AG04449 (cell line): ENCODE results near the gene OSBPL2.

Experiments
- CTCF ChIA-PET: fragments of 350-600 bp; formaldehyde crosslinking; extraction: SDS; loops from one replicate; lab custom pipeline; 2021; ENCODE audit warnings: antibody characterized with exemption; lab: Yijun Ruan, JAX
- POLR2A ChIA-PET: fragments of 400-600, 350-600 bp; formaldehyde crosslinking; extraction: SDS; loops from one replicate; lab custom pipeline; 2020; ENCODE audit warnings: antibody characterized with exemption, inconsistent platforms; lab: Yijun Ruan, JAX
- DNase-seq: peaks from one replicate; pipeline ENCODE4 v3.0.0-alpha.2; 2010; ENCODE audit warnings: low read depth, low spot score
- H3K4me3 ChIP-seq: 2 replicates; pipeline ENCODE4 v1.5.1; 2011; ENCODE audit warnings: low read depth, mild to moderate bottlenecking, control low read depth, low read length
- CTCF ChIP-seq: IDR thresholded peaks from one replicate; pipeline ENCODE4 v1.5.1; 2011; ENCODE audit warnings: mild to moderate bottlenecking, moderate library complexity, low read length, control low read depth, inconsistent platforms; ENCODE audit not compliant: insufficient read depth; ENCODE audit errors: missing control alignments

OSBPL2 gene

GRCh38 chr20:62269871-62270270 is 31.6 kb downstream of the OSBPL2 start:
- CTCF ChIA-PET = no interaction called here
- POLR2A ChIA-PET = no interaction called here
- DNase-seq = no peak
- H3K4me3 ChIP-seq = no peak overlapping the region
- no peak for TF ChIP-seq CTCF

GRCh38 chr20:62272200-62272599 is 33.9 kb downstream of the OSBPL2 start:
- CTCF ChIA-PET = no interaction called here
- POLR2A ChIA-PET = no interaction called here
- no peak for TF ChIP-seq CTCF
- no peak for DNase-seq
- H3K4me3 ChIP-seq = no peak overlapping the region

GRCh38 chr20:62273416-62273815 is 35.1 kb downstream of the OSBPL2 start:
- no peak overlapping the region for H3K4me3 ChIP-seq
- POLR2A ChIA-PET = no interaction called here
- CTCF ChIA-PET = interaction anchor here (0.9 kb wide), 1 partner anchor 13 kb away, joined by 3 read pairs; no protein-coding TSS in a partner anchor
- DNase-seq = no peak
- TF ChIP-seq CTCF = no peak

GRCh38 chr20:62274332-62274950 is 36.1 kb downstream of the OSBPL2 start:
- ChIA-PET CTCF (no interaction called here), POLR2A (no interaction called here)
- TF ChIP-seq CTCF = no peak
- H3K4me3 ChIP-seq = no peak overlapping the region
- no peak for DNase-seq

GRCh38 chr20:62275219-62275618 is 36.9 kb downstream of the OSBPL2 start:
- H3K4me3 ChIP-seq = no peak overlapping the region
- POLR2A ChIA-PET = no interaction called here
- CTCF ChIA-PET = no interaction called here
- TF ChIP-seq CTCF = no peak
- DNase-seq = no peak

GRCh38 chr20:62276439-62276838 is 38.1 kb downstream of the OSBPL2 start:
- no peak overlapping the region for H3K4me3 ChIP-seq
- CTCF ChIA-PET = no interaction called here
- POLR2A ChIA-PET = no interaction called here
- TF ChIP-seq CTCF = no peak
- no peak for DNase-seq
